Adrenal gland (tissue), 12 donors: ENCODE data around the gene ANTXR1. TPM values are rescaled to one million over a fixed set of nuclear protein-coding genes. Genes with fewer than 3 reads are reported as not detected.

Source experiments
- DNase-seq, 7 donors: peaks; one replicate each; pipeline ENCODE4 v3.0.0-alpha.2; 2019 to 2020
- H3K27ac ChIP-seq, 5 donors: fragments of 200-600 bp; sonication (generic) in 4 of 5; 1 replicate in 3 of 5; 2 replicates in 2 of 5; pipeline versions ENCODE4 v1.5.1 to v1.8.0; 2016 to 2020; ENCODE audit warnings: mild to moderate bottlenecking in 1 of 5
- H3K27me3 ChIP-seq: fragments of 200-600 bp; 2 replicates; pipeline ENCODE4 v1.8.0; 2021
- H3K36me3 ChIP-seq, 2 donors: fragments of 200-600 bp; replicated peaks in 1 of 2; 1 replicate in 1 of 2; 2 replicates in 1 of 2; pipeline versions ENCODE4 v1.5.1 to v1.8.0; 2018 to 2022
- H3K4me1 ChIP-seq, 2 donors: fragments of 200-600 bp; replicated peaks in 1 of 2; 1 replicate in 1 of 2; 2 replicates in 1 of 2; pipeline versions ENCODE4 v1.5.1 to v1.8.0; 2018 to 2021
- H3K4me3 ChIP-seq, 4 donors: fragments of 200-600 bp; sonication (generic) in 3 of 4; one replicate each; pipeline ENCODE4 v1.5.1; 2016 to 2018
- H3K9me3 ChIP-seq, 3 donors: fragments of 200-600 bp; sonication (generic) in 1 of 3; replicated peaks in 1 of 3; 1 replicate in 2 of 3; 2 replicates in 1 of 3; pipeline versions ENCODE4 v1.5.1 to v1.8.0; 2016 to 2021
- POLR2A ChIP-seq, 2 donors: fragments of 450-650 bp; IDR thresholded peaks; one replicate each; pipeline ENCODE4 v1.6.1; 2017; ENCODE audit warnings: antibody characterized with exemption in 2 of 2, mild to moderate bottlenecking in 2 of 2, moderate library complexity in 1 of 2
- WGBS, 4 donors: extraction: QIAGEN DNeasy Blood & Tissue Kit in 2 of 4; methylation state at CpG; one replicate each; pipeline versions ENCODE4 v1.1.5 to v1.1.7; 2013 to 2017; 5-methylcytosine and 5-hydroxymethylcytosine counted together
- intact Hi-C, 2 donors: fragments of 100-400 bp; cut with DNase I; formaldehyde crosslinking; loops; one replicate each; pipeline versions ENCODE4 v1.14.1 to v1.15.0; 2022 to 2023
- polyA plus RNA-seq, 3 donors: library from polyadenylated mRNA; stranded (reverse); fragments of 200-250 nt in 2 of 3; fragments of 350-450 nt in 1 of 3; fragmentation: Illumina TruSeq in 1 of 3; extraction: RNeasy Lipid Tissue Mini Kit (QIAGEN cat#74804) in 1 of 3; gene quantifications; one replicate each; pipeline ENCODE4 v1.2.3, GENCODE V29; 2013 to 2014
- total RNA-seq, 9 donors: library from RNA; depleted of rRNA in 4 of 9; stranded (reverse); fragments of >200 nt in 4 of 9; fragments of 120-200 nt in 1 of 9; fragmentation: NEBNext Ultra II Directional in 1 of 9; extraction: Animal tissue kit (Norgen Biotek cat#: 25700) in 1 of 9; gene quantifications; one replicate each; pipeline versions ENCODE4 v1.1.0 to v1.2.4, GENCODE V29; 2013 to 2023
- TF ChIP-seq, protein P1 (sequence below), 6 experiments: fragments of 450-650 bp in 4 of 6; fragments of 200-600 bp in 2 of 6; sonication (generic) in 1 of 6; IDR thresholded peaks; 1 replicate in 5 of 6; 2 replicates in 1 of 6; pipeline versions ENCODE4 v1.5.1 to v1.8.0; 2016 to 2021; ENCODE audit warnings: antibody characterized with exemption in 6 of 6, mild to moderate bottlenecking in 2 of 6, moderate library complexity in 1 of 6
- donor health status: healthy with polysubstance abuse.
- donor health status: Bipolar disorder and iron deficiency.
- donor health status: DM: yes; HTN: yes; CAD: no.
- donor health status: DM: no; HTN: no; CAD: no.
- donor health status: DM: no; HTN: no; CAD: no.
- donor health status: DM: yes; HTN: yes; CAD: no.

The ANTXR1 gene
- total and polyA plus RNA-seq, 12 donors, result 19.0 to 386 (median 119) TPM

DNA sequence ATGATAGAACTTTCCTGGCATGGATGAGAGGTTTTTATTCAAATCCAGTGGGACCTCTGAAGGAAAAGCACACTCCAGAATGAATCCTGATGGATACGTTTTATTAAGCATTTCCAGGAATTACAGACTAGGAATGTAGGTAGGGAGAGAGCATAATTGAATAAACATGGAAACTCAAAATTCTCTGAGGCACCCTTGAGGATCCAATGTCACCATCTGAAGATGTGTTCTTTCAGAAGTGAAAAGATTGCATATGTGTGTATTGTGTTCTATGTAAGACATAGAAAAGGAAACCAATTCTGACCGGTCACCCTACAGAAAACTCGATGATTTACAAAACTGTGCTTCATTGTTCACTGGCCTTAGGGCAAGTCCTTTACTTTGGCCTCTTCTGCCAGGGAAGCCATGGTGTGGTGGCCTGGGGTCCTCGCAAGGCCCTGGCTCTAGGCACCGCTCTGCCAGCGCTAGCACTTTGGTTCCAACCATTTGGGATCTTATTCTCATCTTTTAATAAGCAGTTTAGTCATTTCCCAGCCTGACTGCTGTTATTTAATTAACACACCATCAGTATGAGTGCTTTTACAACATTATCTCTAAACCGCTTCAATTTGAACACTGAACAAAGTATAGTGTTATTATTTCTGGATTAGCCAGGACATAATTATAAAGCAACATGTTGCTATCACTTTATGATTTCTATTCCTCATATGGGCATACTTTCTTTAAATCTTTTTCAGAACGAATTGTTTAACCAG, 43.1 kb upstream of the ANTXR1 start:
- no peaks in the 10 kb centered on the region for H3K9me3 ChIP-seq
- H3K4me1 ChIP-seq, result no peaks in the 10 kb centered on the region
- intact Hi-C loops, result no loop called here
- no peaks in the 10 kb centered on the region for H3K27me3 ChIP-seq
- 72 to 92% (median 89%) methylated on average over 8 of the region's 8 CpGs for WGBS, 4 donors
- no peak overlapping the region for H3K27ac ChIP-seq
- no peak for TF ChIP-seq POLR2A (IDR thresholded peaks at IDR 0.05)
- TF ChIP-seq, protein P1, sequence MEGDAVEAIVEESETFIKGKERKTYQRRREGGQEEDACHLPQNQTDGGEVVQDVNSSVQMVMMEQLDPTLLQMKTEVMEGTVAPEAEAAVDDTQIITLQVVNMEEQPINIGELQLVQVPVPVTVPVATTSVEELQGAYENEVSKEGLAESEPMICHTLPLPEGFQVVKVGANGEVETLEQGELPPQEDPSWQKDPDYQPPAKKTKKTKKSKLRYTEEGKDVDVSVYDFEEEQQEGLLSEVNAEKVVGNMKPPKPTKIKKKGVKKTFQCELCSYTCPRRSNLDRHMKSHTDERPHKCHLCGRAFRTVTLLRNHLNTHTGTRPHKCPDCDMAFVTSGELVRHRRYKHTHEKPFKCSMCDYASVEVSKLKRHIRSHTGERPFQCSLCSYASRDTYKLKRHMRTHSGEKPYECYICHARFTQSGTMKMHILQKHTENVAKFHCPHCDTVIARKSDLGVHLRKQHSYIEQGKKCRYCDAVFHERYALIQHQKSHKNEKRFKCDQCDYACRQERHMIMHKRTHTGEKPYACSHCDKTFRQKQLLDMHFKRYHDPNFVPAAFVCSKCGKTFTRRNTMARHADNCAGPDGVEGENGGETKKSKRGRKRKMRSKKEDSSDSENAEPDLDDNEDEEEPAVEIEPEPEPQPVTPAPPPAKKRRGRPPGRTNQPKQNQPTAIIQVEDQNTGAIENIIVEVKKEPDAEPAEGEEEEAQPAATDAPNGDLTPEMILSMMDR (IDR thresholded peaks at IDR 0.05), result no peak
- H3K36me3 ChIP-seq, result no peaks in the 10 kb centered on the region
- DNase-seq, result no peak
- no peak overlapping the region for H3K4me3 ChIP-seq

- TF ChIP-seq, protein P1 (IDR thresholded peaks at IDR 0.05), result no peak
- TF ChIP-seq POLR2A (IDR thresholded peaks at IDR 0.05), result no peak
- Histone ChIP-seq H3K4me3 (no peak overlapping the region), H3K27me3 (no peaks in the 10 kb centered on the region), H3K36me3 (no peaks in the 10 kb centered on the region), H3K4me1 (no peaks in the 10 kb centered on the region), H3K9me3 (no peaks in the 10 kb centered on the region), H3K27ac (no peak overlapping the region)
- no peak for DNase-seq
- intact Hi-C loops, result no loop called here
- 69 to 79% (median 77%) methylated on average over 8 of the region's 8 CpGs for WGBS, 4 donors
Observed at GRCh38 chr2:68970566-68971265, 42.3 kb upstream of the ANTXR1 start.

DNA sequence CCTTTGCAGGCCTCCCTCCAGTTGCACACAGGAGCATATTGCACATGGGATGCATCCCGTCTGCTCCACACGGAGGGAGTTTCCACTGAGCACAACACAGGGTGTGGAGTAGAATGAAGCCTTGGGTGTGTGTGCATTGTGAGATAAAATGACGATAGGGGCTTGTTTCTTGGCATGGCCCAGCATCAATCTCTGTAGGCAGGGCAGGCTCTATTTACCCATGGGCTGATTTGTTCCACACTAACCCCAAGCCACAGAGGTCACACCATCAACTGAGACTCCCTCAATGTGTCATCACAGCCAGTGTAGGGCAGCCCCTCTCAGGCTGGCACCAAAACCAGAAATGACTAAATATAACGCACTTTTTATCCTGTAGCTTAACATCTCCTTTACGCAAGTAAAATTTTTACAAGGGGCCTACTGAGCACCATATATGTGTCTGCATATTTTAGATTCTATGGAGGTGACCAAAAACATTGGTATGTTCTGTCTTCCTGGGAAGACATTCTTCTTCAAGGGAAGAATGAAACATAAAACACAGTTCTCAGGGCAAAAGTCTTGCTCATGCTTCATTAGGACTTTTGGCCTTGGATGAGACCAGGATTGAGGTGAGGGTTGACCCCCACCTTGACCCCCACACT, 41.3 kb upstream of the ANTXR1 start:
- no peaks in the 10 kb centered on the region for H3K27me3 ChIP-seq
- TF ChIP-seq, protein P1 (IDR thresholded peaks at IDR 0.05), result no peak
- TF ChIP-seq POLR2A (IDR thresholded peaks at IDR 0.05), result no peak
- no peaks in the 10 kb centered on the region for H3K9me3 ChIP-seq
- 75 to 94% (median 86%) methylated on average over 5 of the region's 5 CpGs for WGBS, 4 donors
- H3K36me3 ChIP-seq, result no peaks in the 10 kb centered on the region
- no peak for DNase-seq
- intact Hi-C loops, result no loop called here
- no peaks in the 10 kb centered on the region for H3K4me1 ChIP-seq
- H3K27ac ChIP-seq, result no peak overlapping the region
- no peak overlapping the region for H3K4me3 ChIP-seq

DNA sequence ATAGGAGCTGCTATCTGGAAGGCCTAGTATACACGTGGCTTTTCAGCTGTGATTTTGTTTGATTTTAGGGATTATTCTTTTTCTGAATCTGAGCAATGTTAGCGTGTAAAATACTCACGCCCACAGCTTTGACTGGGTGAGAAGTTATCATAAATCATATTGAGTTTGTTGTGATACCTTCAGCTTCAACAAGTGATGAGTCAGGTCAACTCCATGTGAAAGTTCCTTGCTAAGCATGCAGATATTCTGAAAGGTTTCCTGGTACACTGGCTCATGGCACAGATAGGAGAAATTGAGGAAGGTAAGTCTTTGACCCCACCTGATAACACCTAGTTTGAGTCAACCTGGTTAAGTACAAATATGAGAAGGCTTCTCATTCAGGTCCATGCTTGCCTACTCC, 38.7 kb upstream of the ANTXR1 start, which contains the start of gene GKN1:
GKN1 (plus strand) TSS at position 386 of the 400 bp plus-strand sequence. CDS start 42 bp downstream, outside the sequence.
- Histone ChIP-seq H3K4me3 (no peak within 1 kb of the TSS), H3K4me1 (peaks cover 6 to 7% of the 10 kb centered on the region in 2 donors), H3K27ac (no peak within 1 kb of the TSS), H3K27me3 (no peaks in the 10 kb centered on the region), H3K9me3 (no peaks in the 10 kb centered on the region), H3K36me3 (no peaks in the 10 kb centered on the region)
- intact Hi-C loops, result no loop called here
- WGBS, 4 donors, result 58 to 80% (median 67%) methylated on average over 3 of the region's 3 CpGs
- TF ChIP-seq, protein P1 (IDR thresholded peaks at IDR 0.05), result no peak
- no peak for TF ChIP-seq POLR2A (IDR thresholded peaks at IDR 0.05)
- no peak for DNase-seq
